ENCODE measurements around the gene GALNT2. TPM values are rescaled to one million over a fixed set of nuclear protein-coding genes. Genes with fewer than 3 reads are reported as not detected.
A peak's percentile ranks its signal among the peaks of the same experiment; 100 is the strongest.

GALNT2 gene
- total and polyA plus RNA-seq, 9 of the 15 experiments (the other 6 are each of a cell fraction or from before 2014, with no cell fraction given) = 1.6 to 106 (median 51.9) TPM

- H3K4me3 ChIP-seq = no peak overlapping the region
- intact Hi-C loops (cut with micrococcal nuclease) = loop anchor here (10.0 kb wide), 1 partner anchor 327 kb away; no protein-coding TSS in a partner anchor
- CTCF ChIA-PET (ENCODE audit: low intra/inter-chr PET ratio) = no interaction called here
Measured at GRCh38 chr1:230172016-230172537, 105.0 kb downstream of the GALNT2 start.

More at GRCh38 chr1:230172016-230172537, 105.0 kb downstream of the GALNT2 start:
- peak overlapping the region in 1 of 2 experiments; percentile 23; a peak in 1 of 4 replicates for H3K9ac ChIP-seq (ENCODE audit: insufficient read depth in 1 of 2, low read depth in 2 of 2, low read length in 2 of 2)
- in situ Hi-C loops (cut with MboI) = no loop called here
- peaks cover 3% of the 10 kb centered on the region; the same call in 1 of the 3 replicates for H3K36me3 ChIP-seq (ENCODE audit: control insufficient read depth, insufficient read depth, low read length)
- H3K27ac ChIP-seq (ENCODE audit: extremely low read depth, low read depth, low read length) = no peak overlapping the region
- no peaks in the 10 kb centered on the region for H3K27me3 ChIP-seq (ENCODE audit: control insufficient read depth in 2 of 2, insufficient read depth in 2 of 2, low read length in 2 of 2)
- FAIRE-seq = no peak
- no peak overlapping the region for H3K4me2 ChIP-seq (ENCODE audit: insufficient read depth, low read length)
- no peak overlapping the region for H2AFZ ChIP-seq (ENCODE audit: low read depth, low read length)
- peaks cover 24 to 49% of the 10 kb centered on the region in 2 experiments for H3K4me1 ChIP-seq (replicated peaks in 1 of 2; ENCODE audit: control insufficient read depth in 2 of 2, insufficient read depth in 2 of 2, low read length in 2 of 2)
- H3K79me2 ChIP-seq (ENCODE audit: control insufficient read depth, insufficient read depth, low read length) = peaks cover 69% of the 10 kb centered on the region
- no TSS peak for BruUV-seq (replicated peaks)
- POLR2A ChIA-PET = interaction anchor here (1.4 kb wide), 1 partner anchor 24 kb away, joined by 4 read pairs; no protein-coding TSS in a partner anchor
- H4K20me1 ChIP-seq (replicated peaks; ENCODE audit: control insufficient read depth, insufficient read depth, low read length) = 0 out of 2 replicates have a peak, but pooled peaks cover 3% of the 10 kb centered on the region
- DNase-seq (ENCODE audit: extremely low read depth in 1 of 4, low spot score in 3 of 4) = no peak
- H3K9me3 ChIP-seq (replicated peaks; ENCODE audit: control insufficient read depth, insufficient read depth, low read depth, low read length) = peaks cover 3% of the 10 kb centered on the region; the same call in 1 of the 2 replicates
- TF ChIP-seq POLR3A (IDR thresholded peaks at IDR 0.05; ENCODE audit: borderline replicate concordance, extremely low read depth, insufficient read depth, insufficient read length) (no peak), HBP1 (CRISPR knock-in tag; IDR thresholded peaks at IDR 0.05) (no peak), CREM (IDR thresholded peaks at IDR 0.05; ENCODE audit: low read depth) (no peak), CCAR2 (IDR thresholded peaks at IDR 0.05; ENCODE audit: low read depth, low read length) (no peak), SMARCB1 (IDR thresholded peaks at IDR 0.05; ENCODE audit: insufficient read length, low read depth) (no peak), FOS (IDR thresholded peaks at IDR 0.05; ENCODE audit: extremely low read depth, insufficient read length) (no peak), KLF6 (CRISPR knock-in tag; IDR thresholded peaks at IDR 0.05; ENCODE audit: borderline replicate concordance) (no peak)
- TF ChIP-seq, protein P1, sequence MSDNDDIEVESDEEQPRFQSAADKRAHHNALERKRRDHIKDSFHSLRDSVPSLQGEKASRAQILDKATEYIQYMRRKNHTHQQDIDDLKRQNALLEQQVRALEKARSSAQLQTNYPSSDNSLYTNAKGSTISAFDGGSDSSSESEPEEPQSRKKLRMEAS (CRISPR knock-in tag; IDR thresholded peaks at IDR 0.05) = no peak
- H3K9me1 ChIP-seq (ENCODE audit: control insufficient read depth, insufficient read depth, low read length) = no peaks in the 10 kb centered on the region
- 90% methylated on average over 7 of the region's 7 CpGs for WGBS (ENCODE audit: insufficient coverage, low coverage, missing lambda C conversion rate)
- ATAC-seq = no peak

All from K562 (cell line).